HEK293 (cell line): ENCODE measurements around the gene APOBEC3G.
A peak's percentile ranks its signal among the peaks of the same experiment; 100 is the strongest.

Source experiments
- CTCF ChIA-PET: fragments of 350-600 bp; formaldehyde crosslinking; extraction: SDS; loops from one replicate; lab custom pipeline; 2021; ENCODE audit warnings: antibody characterized with exemption; lab: Yijun Ruan, JAX
- POLR2A ChIA-PET: fragments of 300-600 bp; formaldehyde crosslinking; extraction: SDS; loops from one replicate; lab custom pipeline; 2020; ENCODE audit warnings: antibody characterized with exemption, inconsistent platforms; lab: Yijun Ruan, JAX
- H3K27ac ChIP-seq: fragments of 200-500 bp; sonication (Bioruptor generic); 2 replicates; pipeline ENCODE4 v1.5.1; 2014; ENCODE audit warnings: low read depth, low read length, control low read depth, inconsistent platforms; ENCODE audit errors: extremely low read depth
- H3K36me3 ChIP-seq, 2 experiments: fragments of 200-500 bp in 1 of 2; sonication (Bioruptor generic) in 1 of 2; 1 replicate in 1 of 2; 2 replicates in 1 of 2; pipeline ENCODE4 v1.5.1; 2014 to 2017; ENCODE audit warnings: inconsistent platforms in 2 of 2, low read length in 2 of 2; ENCODE audit not compliant: control insufficient read depth in 2 of 2, insufficient read depth in 1 of 2
- H3K4me1 ChIP-seq: fragments of 200-500 bp; sonication (Bioruptor generic); 2 replicates; pipeline ENCODE4 v1.5.1; 2014; ENCODE audit warnings: mild to moderate bottlenecking, low read length, inconsistent platforms; ENCODE audit not compliant: control insufficient read depth, insufficient read depth
- H3K4me3 ChIP-seq: 2 replicates; pipeline ENCODE4 v1.5.1; 2011; ENCODE audit warnings: low read depth, mild to moderate bottlenecking, control low read depth, low read length, moderate library complexity
- H3K9me3 ChIP-seq: fragments of 200-500 bp; sonication (Bioruptor generic); 2 replicates; pipeline ENCODE4 v1.5.1; 2014; ENCODE audit warnings: low read depth, low read length, inconsistent platforms; ENCODE audit not compliant: control insufficient read depth, insufficient read depth
- EGR2 ChIP-seq: fragments of 450-650 bp; formaldehyde crosslinking; IDR thresholded peaks from 2 replicates; pipeline ENCODE4 v1.5.1; 2016; ENCODE audit warnings: low read depth, missing biosample characterization, missing genetic modification characterization
- GLI2 ChIP-seq: fragments of 450-650 bp; formaldehyde crosslinking; IDR thresholded peaks from 2 replicates; pipeline ENCODE4; 2017; ENCODE audit warnings: missing biosample characterization, missing genetic modification characterization, low read depth, borderline replicate concordance
- HIC1 ChIP-seq: fragments of 450-650 bp; formaldehyde crosslinking; IDR thresholded peaks from 2 replicates; pipeline ENCODE4 v1.5.1; 2016; ENCODE audit warnings: missing biosample characterization, missing genetic modification characterization
- KLF1 ChIP-seq: fragments of 450-650 bp; formaldehyde crosslinking; IDR thresholded peaks from 2 replicates; pipeline ENCODE4 v1.5.1; 2016; ENCODE audit warnings: missing biosample characterization, missing genetic modification characterization
- KLF10 ChIP-seq: fragments of 450-650 bp; IDR thresholded peaks from 2 replicates; pipeline ENCODE4 v1.5.1; 2018; ENCODE audit warnings: missing biosample characterization, mild to moderate bottlenecking, missing genetic modification characterization
- KLF9 ChIP-seq: fragments of 450-650 bp; formaldehyde crosslinking; IDR thresholded peaks from 2 replicates; pipeline ENCODE4 v1.5.1; 2016; ENCODE audit warnings: missing biosample characterization, missing genetic modification characterization, low read depth
- RBAK ChIP-seq: fragments of 450-650 bp; formaldehyde crosslinking; IDR thresholded peaks from 2 replicates; pipeline ENCODE4 v1.5.1; 2016; ENCODE audit warnings: missing biosample characterization, missing genetic modification characterization
- REST ChIP-seq: fragments of 450-650 bp; formaldehyde crosslinking; IDR thresholded peaks from 2 replicates; pipeline ENCODE4 v1.5.1; 2016; ENCODE audit warnings: missing biosample characterization, missing genetic modification characterization
- ZBTB10 ChIP-seq: fragments of 450-650 bp; formaldehyde crosslinking; IDR thresholded peaks from 2 replicates; pipeline ENCODE4 v1.5.1; 2016; ENCODE audit warnings: missing biosample characterization, missing genetic modification characterization
- ZFHX2 ChIP-seq: fragments of 450-650 bp; formaldehyde crosslinking; conservative IDR thresholded peaks from 2 replicates; pipeline ENCODE4 v1.5.1; 2016; ENCODE audit warnings: missing biosample characterization, missing genetic modification characterization
- ZNF112 ChIP-seq: fragments of 450-650 bp; formaldehyde crosslinking; IDR thresholded peaks from 2 replicates; pipeline ENCODE4 v1.5.0; 2017; ENCODE audit warnings: missing biosample characterization, missing genetic modification characterization
- ZNF169 ChIP-seq: fragments of 450-650 bp; formaldehyde crosslinking; IDR thresholded peaks from 2 replicates; pipeline ENCODE4 v1.5.1; 2016; ENCODE audit warnings: missing biosample characterization, missing genetic modification characterization
- ZNF184 ChIP-seq: fragments of 450-650 bp; IDR thresholded peaks from 2 replicates; pipeline ENCODE4 v1.5.1; 2018; ENCODE audit warnings: missing biosample characterization, mild to moderate bottlenecking, missing genetic modification characterization
- ZNF214 ChIP-seq: fragments of 450-650 bp; formaldehyde crosslinking; IDR thresholded peaks from 2 replicates; pipeline ENCODE4 v1.5.1; 2017; ENCODE audit warnings: missing biosample characterization, mild to moderate bottlenecking, missing genetic modification characterization, borderline replicate concordance
- ZNF239 ChIP-seq: fragments of 450-650 bp; formaldehyde crosslinking; IDR thresholded peaks from 2 replicates; pipeline ENCODE4 v1.5.1; 2016; ENCODE audit warnings: missing biosample characterization, missing genetic modification characterization
- ZNF311 ChIP-seq: fragments of 450-650 bp; formaldehyde crosslinking; IDR thresholded peaks from 2 replicates; pipeline ENCODE4 v1.5.1; 2017; ENCODE audit warnings: missing biosample characterization, missing genetic modification characterization, borderline replicate concordance
- ZNF335 ChIP-seq: fragments of 450-650 bp; formaldehyde crosslinking; conservative IDR thresholded peaks from 2 replicates; pipeline ENCODE4 v1.5.1; 2016; ENCODE audit warnings: missing biosample characterization, missing genetic modification characterization
- ZNF423 ChIP-seq: fragments of 450-650 bp; formaldehyde crosslinking; IDR thresholded peaks from 2 replicates; pipeline ENCODE4 v1.5.1; 2016; ENCODE audit warnings: missing biosample characterization, missing genetic modification characterization
- ZNF473 ChIP-seq: fragments of 450-650 bp; formaldehyde crosslinking; IDR thresholded peaks from 2 replicates; pipeline ENCODE4 v1.5.1; 2017; ENCODE audit warnings: missing biosample characterization, missing genetic modification characterization
- ZNF514 ChIP-seq: fragments of 450-650 bp; formaldehyde crosslinking; IDR thresholded peaks from 2 replicates; pipeline ENCODE4 v1.5.1; 2016; ENCODE audit warnings: missing biosample characterization, missing genetic modification characterization
- ZNF544 ChIP-seq: fragments of 450-650 bp; formaldehyde crosslinking; IDR thresholded peaks from 2 replicates; pipeline ENCODE4 v1.5.0; 2017; ENCODE audit warnings: missing biosample characterization, missing genetic modification characterization
- ZNF561 ChIP-seq: fragments of 450-650 bp; IDR thresholded peaks from 2 replicates; pipeline ENCODE4 v1.5.1; 2018; ENCODE audit warnings: missing biosample characterization, missing genetic modification characterization, borderline replicate concordance
- ZNF629 ChIP-seq: fragments of 450-650 bp; formaldehyde crosslinking; IDR thresholded peaks from 2 replicates; pipeline ENCODE4 v1.5.1; 2017; ENCODE audit warnings: missing biosample characterization, missing genetic modification characterization
- ZNF654 ChIP-seq: fragments of 450-650 bp; formaldehyde crosslinking; IDR thresholded peaks from 2 replicates; pipeline ENCODE4 v1.5.1; 2016; ENCODE audit warnings: low read depth, missing biosample characterization, missing genetic modification characterization
- ZNF670 ChIP-seq: fragments of 450-650 bp; formaldehyde crosslinking; IDR thresholded peaks from 2 replicates; pipeline ENCODE4 v1.5.1; 2016; ENCODE audit warnings: missing biosample characterization, missing genetic modification characterization, low read depth

APOBEC3G gene

GRCh38 chr22:39088685-39089032, 11.6 kb downstream of the APOBEC3G start:
- Histone ChIP-seq H3K4me3 (no peak overlapping the region), H3K9me3 (no peaks in the 10 kb centered on the region), H3K27ac (no peak overlapping the region), H3K4me1 (0 out of 2 replicates have a peak, but pooled peaks cover 2% of the 10 kb centered on the region), H3K36me3 (no peaks in the 10 kb centered on the region)
- POLR2A ChIA-PET, result interaction anchor here (0.6 kb wide), 1 partner anchor 431 kb away, joined by 5 read pairs; the partner anchor contains the start of gene ATF4
- CTCF ChIA-PET, result interaction anchor here (0.7 kb wide), 1 partner anchor 114 kb away, joined by 5 read pairs; no protein-coding TSS in a partner anchor
- no peak for TF ChIP-seq ZNF184 (tag by site-specific recombination)
- TF ChIP-seq ZNF473, result no peak
- no peak for TF ChIP-seq ZNF239 (tag by site-specific recombination)
- no peak for TF ChIP-seq KLF10
- no peak for TF ChIP-seq ZNF654 (tag by site-specific recombination)
- TF ChIP-seq ZBTB10, result no peak
- TF ChIP-seq RBAK (tag by site-specific recombination), result no peak
- no peak for TF ChIP-seq GLI2 (tag by site-specific recombination)
- TF ChIP-seq ZNF335 (tag by site-specific recombination), result no peak
- no peak for TF ChIP-seq EGR2 (tag by site-specific recombination)
- TF ChIP-seq ZNF670, result no peak
- no peak for TF ChIP-seq ZNF214 (tag by site-specific recombination)
- no peak for TF ChIP-seq ZNF423 (tag by site-specific recombination)
- TF ChIP-seq, all 188 proteins: peak for 0

- TF ChIP-seq ZFHX2 (tag by site-specific recombination), result peak; percentile 46; the same call in 1 of the 2 replicates
- TF ChIP-seq ZNF112 (tag by site-specific recombination), result no peak
- TF ChIP-seq EGR2 (tag by site-specific recombination), result peak; percentile 52; the same call in 1 of the 2 replicates
- peak; percentile 65 for TF ChIP-seq KLF9 (tag by site-specific recombination)
- TF ChIP-seq ZNF544 (tag by site-specific recombination), result no peak
- no peak for TF ChIP-seq ZNF311
- TF ChIP-seq KLF1 (tag by site-specific recombination), result peak; percentile 80
- H3K4me1 ChIP-seq, result 0 out of 2 replicates have a peak, but pooled peaks cover 2% of the 10 kb centered on the region
- ChIA-PET POLR2A (no interaction called here), CTCF (no interaction called here)
- no peak overlapping the region for H3K27ac ChIP-seq
- H3K36me3 ChIP-seq, result no peaks in the 10 kb centered on the region
- H3K9me3 ChIP-seq, result no peaks in the 10 kb centered on the region
- no peak overlapping the region for H3K4me3 ChIP-seq
Observed at GRCh38 chr22:39089928-39090327, 12.9 kb downstream of the APOBEC3G start.

GRCh38 chr22:39090426-39091064, 13.5 kb downstream of the APOBEC3G start:
- no peaks in the 10 kb centered on the region for H3K9me3 ChIP-seq
- CTCF ChIA-PET, result interaction anchor here (0.6 kb wide), 1 partner anchor 119 kb away, joined by 3 read pairs; no protein-coding TSS in a partner anchor
- POLR2A ChIA-PET, result no interaction called here
- no peaks in the 10 kb centered on the region for H3K36me3 ChIP-seq
- no peak overlapping the region for H3K4me3 ChIP-seq
- no peak overlapping the region for H3K27ac ChIP-seq
- H3K4me1 ChIP-seq, result 0 out of 2 replicates have a peak, but pooled peaks cover 2% of the 10 kb centered on the region
- TF ChIP-seq ZNF514 (tag by site-specific recombination) (no peak), ZNF169 (tag by site-specific recombination) (no peak), ZFHX2 (tag by site-specific recombination) (no peak), ZNF561 (no peak), ZNF629 (tag by site-specific recombination) (no peak), HIC1 (tag by site-specific recombination) (no peak), REST (no peak)
